Measurements from ENCODE around the gene DAAM2. TPM values are rescaled to one million over a fixed set of nuclear protein-coding genes. Genes with fewer than 3 reads are reported as not detected.

The DAAM2 gene
- polyA plus RNA-seq, 1 donor (not counting 4 experiments of a cell fraction or from before 2014, with no cell fraction given): not detected

- H3K27me3 ChIP-seq (ENCODE audit: control insufficient read depth, extremely low read depth, insufficient read depth, low read length): no peaks in the 10 kb centered on the region
- no peaks in the 10 kb centered on the region for H3K9me3 ChIP-seq (ENCODE audit: control insufficient read depth, low read depth, low read length)
- no peaks in the 10 kb centered on the region for H4K20me1 ChIP-seq (ENCODE audit: control insufficient read depth, extremely low read depth, insufficient read depth, low read length)
- H3K4me2 ChIP-seq (ENCODE audit: control insufficient read depth, extremely low read depth, insufficient read depth, low read depth, low read length): no peak overlapping the region
- DNase-seq (ENCODE audit: low read depth, low spot score): no peak
- FAIRE-seq: no peak
- no peak overlapping the region for H3K27ac ChIP-seq (ENCODE audit: control insufficient read depth, insufficient read depth, low read length)
- no peaks in the 10 kb centered on the region for H3K4me1 ChIP-seq (ENCODE audit: control insufficient read depth, extremely low read depth, insufficient read depth, low read length)
- TF ChIP-seq EZH2 (IDR thresholded peaks at IDR 0.05; ENCODE audit: low read length) (no peak), CTCF (optimal IDR thresholded peaks at IDR 0.05 in 1 of 3, IDR thresholded peaks at IDR 0.05 in 1 of 3, conservative IDR thresholded peaks at IDR 0.05 in 1 of 3; ENCODE audit: extremely low read depth in 1 of 3, insufficient read depth in 2 of 3, low read length in 3 of 3) (no peak)
- H2AFZ ChIP-seq (ENCODE audit: control insufficient read depth, low read length): no peak overlapping the region
- no peaks in the 10 kb centered on the region for H3K9me1 ChIP-seq (ENCODE audit: control insufficient read depth, extremely low read depth, insufficient read depth, low read length)
- H3K79me2 ChIP-seq (ENCODE audit: control insufficient read depth, insufficient read depth, low read length): no peaks in the 10 kb centered on the region
- H3K4me3 ChIP-seq (ENCODE audit: control insufficient read depth in 2 of 3, extremely low read depth in 1 of 3, insufficient read depth in 2 of 3, low read depth in 1 of 3, low read length in 3 of 3): no peak overlapping the region
- no peaks in the 10 kb centered on the region for H3K36me3 ChIP-seq (ENCODE audit: control insufficient read depth in 2 of 2, extremely low read depth in 1 of 2, insufficient read depth in 2 of 2, low read length in 2 of 2)
- dilution Hi-C loops (cut with MboI; ENCODE audit: extremely low pct_ligation_motif_present, low sequenced_read_pairs): no loop called here
- no peak overlapping the region for H3K9ac ChIP-seq (ENCODE audit: control insufficient read depth, extremely low read depth, insufficient read depth, low read length)
Observed at GRCh38 chr6:39812853-39813533, 20.8 kb downstream of the DAAM2 start.

GRCh38 chr6:39814236-39814635 is 22.1 kb downstream of the DAAM2 start:
- H3K79me2 ChIP-seq (ENCODE audit: control insufficient read depth, insufficient read depth, low read length): no peaks in the 10 kb centered on the region
- H3K4me3 ChIP-seq (ENCODE audit: control insufficient read depth in 2 of 3, extremely low read depth in 1 of 3, insufficient read depth in 2 of 3, low read depth in 1 of 3, low read length in 3 of 3): no peak overlapping the region
- TF ChIP-seq EZH2 (IDR thresholded peaks at IDR 0.05; ENCODE audit: low read length) (no peak), CTCF (optimal IDR thresholded peaks at IDR 0.05 in 1 of 3, IDR thresholded peaks at IDR 0.05 in 1 of 3, conservative IDR thresholded peaks at IDR 0.05 in 1 of 3; ENCODE audit: extremely low read depth in 1 of 3, insufficient read depth in 2 of 3, low read length in 3 of 3) (no peak)
- no peaks in the 10 kb centered on the region for H3K4me1 ChIP-seq (ENCODE audit: control insufficient read depth, extremely low read depth, insufficient read depth, low read length)
- no peaks in the 10 kb centered on the region for H3K36me3 ChIP-seq (ENCODE audit: control insufficient read depth in 2 of 2, extremely low read depth in 1 of 2, insufficient read depth in 2 of 2, low read length in 2 of 2)
- H3K27ac ChIP-seq (ENCODE audit: control insufficient read depth, insufficient read depth, low read length): no peak overlapping the region
- H3K4me2 ChIP-seq (ENCODE audit: control insufficient read depth, extremely low read depth, insufficient read depth, low read depth, low read length): no peak overlapping the region
- H3K9me3 ChIP-seq (ENCODE audit: control insufficient read depth, low read depth, low read length): no peaks in the 10 kb centered on the region
- DNase-seq (ENCODE audit: low read depth, low spot score): no peak
- H3K27me3 ChIP-seq (ENCODE audit: control insufficient read depth, extremely low read depth, insufficient read depth, low read length): no peaks in the 10 kb centered on the region
- H2AFZ ChIP-seq (ENCODE audit: control insufficient read depth, low read length): no peak overlapping the region
- FAIRE-seq: no peak
- no peak overlapping the region for H3K9ac ChIP-seq (ENCODE audit: control insufficient read depth, extremely low read depth, insufficient read depth, low read length)
- H4K20me1 ChIP-seq (ENCODE audit: control insufficient read depth, extremely low read depth, insufficient read depth, low read length): no peaks in the 10 kb centered on the region
- H3K9me1 ChIP-seq (ENCODE audit: control insufficient read depth, extremely low read depth, insufficient read depth, low read length): no peaks in the 10 kb centered on the region
- dilution Hi-C loops (cut with MboI; ENCODE audit: extremely low pct_ligation_motif_present, low sequenced_read_pairs): no loop called here
